Small intestine (tissue), 16 donors: Measurements from ENCODE around the gene ZNF440. TPM values are rescaled to one million over a fixed set of nuclear protein-coding genes. Genes with fewer than 3 reads are reported as not detected.
"Not testable (repeated sequence)": the region's sequence is repeated elsewhere in the genome, so short reads cannot be mapped to it uniquely, and the experiment has no call there.

Experiments used
- DNase-seq, 2 donors: peaks; one replicate each; pipeline versions ENCODE4 v3.0.0 to v3.0.0-alpha.2; 2013
- FAIRE-seq: peaks from 2 replicates; lab custom pipeline; 2012; peaks lifted over from hg19 to GRCh38; lab: Jason Lieb, UNC
- H3K27ac ChIP-seq, 3 donors: one replicate each; pipeline ENCODE4 v1.5.1; 2013; ENCODE audit warnings: low read length in 2 of 3, mild to moderate bottlenecking in 2 of 3, control low read depth in 1 of 3, inconsistent platforms in 1 of 3, low read depth in 1 of 3, moderate library complexity in 1 of 3
- H3K27me3 ChIP-seq, 3 donors: one replicate each; pipeline ENCODE4 v1.6.1; 2013; ENCODE audit warnings: low read length in 3 of 3, inconsistent platforms in 1 of 3; ENCODE audit not compliant: control insufficient read depth in 3 of 3, insufficient read depth in 3 of 3
- H3K36me3 ChIP-seq, 3 donors: one replicate each; pipeline ENCODE4 v1.6.1; 2013; ENCODE audit warnings: low read length in 3 of 3, inconsistent platforms in 1 of 3, low read depth in 1 of 3, mild to moderate bottlenecking in 1 of 3, moderate library complexity in 1 of 3; ENCODE audit not compliant: control insufficient read depth in 3 of 3, insufficient read depth in 2 of 3
- H3K4me1 ChIP-seq, 3 donors: one replicate each; pipeline ENCODE4 v1.6.1; 2013; ENCODE audit warnings: low read length in 2 of 3, inconsistent platforms in 1 of 3, low read depth in 1 of 3, mild to moderate bottlenecking in 1 of 3, moderate library complexity in 1 of 3; ENCODE audit not compliant: control insufficient read depth in 3 of 3, insufficient read depth in 2 of 3
- H3K4me3 ChIP-seq, 3 donors: one replicate each; pipeline ENCODE4 v1.5.1; 2013; ENCODE audit warnings: low read length in 3 of 3, control low read depth in 1 of 3, inconsistent platforms in 1 of 3, low read depth in 1 of 3, mild to moderate bottlenecking in 1 of 3, moderate library complexity in 1 of 3
- H3K9me3 ChIP-seq, 2 donors: one replicate each; pipeline ENCODE4 v1.6.1; 2013; ENCODE audit warnings: low read depth in 1 of 2, low read length in 1 of 2; ENCODE audit not compliant: control insufficient read depth in 2 of 2, insufficient read depth in 1 of 2
- WGBS, 3 donors: extraction: QIAGEN DNeasy Blood & Tissue Kit; methylation state at CpG; one replicate each; pipeline ENCODE4 v1.1.7; 2013; 5-methylcytosine and 5-hydroxymethylcytosine counted together
- long read RNA-seq, 10 donors: transcript quantifications; one replicate each; lab custom pipeline, GENCODE V29; 2026
- polyA plus RNA-seq, 4 donors: library from polyadenylated mRNA; stranded (reverse) in 3 of 4; unstranded in 1 of 4; fragments of 200-250 nt in 3 of 4; fragments of 120-200 nt in 1 of 4; gene quantifications; one replicate each; pipeline versions ENCODE4 v1.2.1 to v1.2.3, GENCODE V29; 2013
- donor health status: healthy with polysubstance abuse.
- donor health status: control.
- donor health status: control.
- donor health status: Bipolar disorder and iron deficiency.
- donor health status: healthy.

ZNF440 gene
- 10 to 100 TPM in 1 of 4 donors, 1 to 10 TPM in 3; 3.5 to 18.0 (median 7.4) TPM for polyA plus RNA-seq
- long read RNA-seq, donor 1 = 0 reads
- long read RNA-seq, donor 2, partial matches to known transcripts = 0 of 1 reads
- long read RNA-seq, donor 2, other reads (novel, unspliced or antisense) = 0 of 1 reads
- long read RNA-seq, donor 3, full-length matches to known transcripts = 2 of 2 reads
- long read RNA-seq, donor 3, partial matches to known transcripts = 0 of 2 reads
- long read RNA-seq, donor 3, other reads (novel, unspliced or antisense) = 0 of 2 reads
- long read RNA-seq, donor 4 = 0 reads
- long read RNA-seq, donor 5, full-length matches to known transcripts = 2 of 2 reads
- long read RNA-seq, donor 5, partial matches to known transcripts = 0 of 2 reads
- long read RNA-seq, donor 5, other reads (novel, unspliced or antisense) = 0 of 2 reads
- long read RNA-seq, donor 6, full-length matches to known transcripts = 3 of 3 reads
- long read RNA-seq, donor 6, partial matches to known transcripts = 0 of 3 reads
- long read RNA-seq, donor 6, other reads (novel, unspliced or antisense) = 0 of 3 reads
- long read RNA-seq, donor 7 = 0 reads
- long read RNA-seq, donor 8 = 0 reads
- long read RNA-seq, donor 9 = 0 reads
- long read RNA-seq, donor 10, full-length matches to known transcripts = 4 of 4 reads
- long read RNA-seq, donor 10, partial matches to known transcripts = 0 of 4 reads
- long read RNA-seq, donor 10, other reads (novel, unspliced or antisense) = 0 of 4 reads

- H3K27me3 ChIP-seq = no peaks in the 10 kb centered on the region
- H3K9me3 ChIP-seq = peaks cover 0 to 28% of the 10 kb centered on the region in 2 donors
- H3K36me3 ChIP-seq = peaks cover 0 to 14% (median 0%) of the 10 kb centered on the region in 3 donors
- peak within 1 kb of the TSS; percentile 88 to 95 (median 91) for H3K27ac ChIP-seq
- peaks cover 0 to 3% (median 0%) of the 10 kb centered on the region in 3 donors for H3K4me1 ChIP-seq
- DNase-seq (peak; percentile 96 to 97), FAIRE-seq (no peak)
- 0% methylated on average over 50 to 55 of the region's 55 CpGs for WGBS, 3 donors
- peak within 1 kb of the TSS; percentile 74 to 79 (median 76) for H3K4me3 ChIP-seq
Observed at GRCh38 chr19:11814029-11814699, at the start of gene ZNF440. Gene ZNF440 (plus strand): TSS chr19:11814273. CDS start chr19:11814448, 175 bp downstream.

DNA sequence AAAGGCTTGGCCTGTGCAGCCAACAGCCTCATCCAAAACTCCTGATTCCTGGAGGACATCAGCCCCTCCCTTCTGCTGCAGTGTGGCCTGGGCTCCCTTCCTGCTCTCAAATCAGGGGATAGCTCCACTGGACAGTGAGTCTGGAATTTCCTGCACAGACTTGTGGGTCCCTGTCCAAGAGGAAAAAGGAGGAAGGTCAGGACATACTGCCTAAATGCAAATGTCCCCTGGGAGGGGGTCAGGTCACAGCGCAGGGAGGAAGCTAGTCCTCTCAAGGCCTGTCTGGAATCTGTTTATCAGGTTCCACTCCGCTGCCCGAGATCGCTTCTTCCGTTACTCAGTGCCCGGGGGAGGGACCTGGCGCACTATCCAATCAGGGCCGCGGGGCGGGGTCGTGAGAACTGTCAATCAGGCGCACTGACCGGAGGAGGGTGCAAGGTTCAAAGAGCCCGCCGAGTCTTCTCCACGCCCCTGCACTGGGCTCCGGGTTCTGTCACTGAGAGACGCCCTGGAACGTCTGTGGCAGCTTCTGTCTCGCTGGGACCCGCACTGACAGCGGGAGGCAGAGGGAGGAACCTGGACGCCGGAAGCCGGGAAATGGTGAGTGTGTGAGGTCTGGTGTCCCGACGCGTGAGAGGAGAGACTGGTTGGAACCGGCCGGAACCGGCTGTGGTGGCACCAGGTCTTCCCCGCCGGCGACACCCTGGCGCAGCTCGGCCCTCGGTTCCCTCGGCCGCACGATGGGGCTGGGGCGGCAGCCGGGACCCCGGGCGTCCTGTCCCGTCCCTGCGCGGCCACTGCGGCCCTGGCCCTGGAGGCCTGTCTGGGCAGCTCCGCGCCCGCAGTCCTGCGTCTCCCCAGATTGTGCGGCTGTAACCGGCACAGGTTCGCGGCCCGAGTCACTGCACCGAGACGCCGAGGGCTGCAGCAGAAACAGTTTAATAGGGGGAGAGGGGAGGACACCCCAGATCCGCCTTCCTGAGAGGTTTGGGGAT lies 47.2 kb upstream of the ZNF440 start, which contains the start of gene ZNF441:
ZNF441 (plus strand) TSS at position 404 of the 995 bp plus-strand sequence; CDS start at position 598, 194 bp downstream.
- Histone ChIP-seq H3K4me1 (peaks cover 0 to 12% (median 3%) of the 10 kb centered on the region in 3 donors), H3K9me3 (peaks cover 0 to 11% of the 10 kb centered on the region in 2 donors), H3K27me3 (no peaks in the 10 kb centered on the region), H3K4me3 (peak within 1 kb of the TSS; percentile 53 to 72 (median 70)), H3K36me3 (no peaks in the 10 kb centered on the region), H3K27ac (peak within 1 kb of the TSS; percentile 79 to 92 (median 86))
- 0 to 1% (median 0%) methylated on average over 55 to 61 of the region's 61 CpGs for WGBS, 3 donors
- DNase-seq (peak; percentile 98 to 99), FAIRE-seq (no peak)

DNA sequence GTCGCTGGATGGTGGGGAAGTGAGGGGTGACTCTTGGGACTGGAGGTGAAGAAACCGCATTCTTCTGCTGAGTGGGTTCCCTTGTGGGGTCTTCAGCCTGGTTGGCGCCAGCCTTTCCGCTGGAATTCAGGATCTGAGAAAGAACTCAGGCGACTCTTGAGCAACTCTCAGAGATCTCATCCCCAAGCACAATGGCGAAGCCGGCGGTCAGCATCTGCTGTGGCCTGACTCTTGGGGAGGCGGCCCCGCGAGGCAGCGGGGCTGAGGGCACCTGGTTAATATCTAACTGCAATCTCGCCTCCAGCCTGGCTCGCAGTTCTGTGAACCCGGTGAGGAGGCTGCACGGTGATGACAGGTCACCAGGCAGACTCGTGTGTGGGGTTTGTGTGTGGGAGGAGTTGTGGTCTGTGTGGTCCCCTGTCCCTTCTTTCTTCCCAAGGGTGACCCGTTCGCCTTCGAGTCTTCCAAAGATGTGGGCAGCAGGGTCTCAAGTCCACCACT lies 46.4 kb upstream of the ZNF440 start:
- Histone ChIP-seq H3K27me3 (no peaks in the 10 kb centered on the region), H3K4me1 (peaks cover 0 to 12% (median 3%) of the 10 kb centered on the region in 3 donors), H3K27ac (peak overlapping the region; percentile 79 to 92 (median 86)), H3K9me3 (peaks cover 0 to 18% of the 10 kb centered on the region in 2 donors), H3K4me3 (peak overlapping the region; percentile 53 to 72 (median 70)), H3K36me3 (peaks cover 0 to 3% (median 0%) of the 10 kb centered on the region in 3 donors)
- DNase-seq (peak; percentile 72 to 83), FAIRE-seq (no peak)
- WGBS, 3 donors = 0 to 1% (median 1%) methylated on average over 20 of the region's 20 CpGs

DNA sequence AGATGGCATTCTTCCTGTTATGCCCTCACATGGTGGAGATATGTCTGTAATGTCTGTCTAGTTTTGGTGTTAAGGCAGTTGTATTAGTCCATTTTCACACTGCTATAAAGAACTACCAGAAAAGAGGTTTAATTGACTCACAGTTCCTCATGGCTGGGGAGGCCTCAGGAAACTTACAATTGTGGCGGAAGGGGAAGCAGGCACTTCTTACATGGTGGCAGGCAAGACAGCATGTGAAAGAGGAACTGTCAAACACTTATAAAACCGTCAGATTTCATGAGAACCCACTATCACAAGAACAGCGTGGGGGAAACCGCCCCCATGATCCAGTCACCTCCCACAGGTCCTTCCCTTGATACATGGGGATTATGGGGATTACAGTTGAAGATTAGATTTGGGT lies 44.1 kb upstream of the ZNF440 start:
- Histone ChIP-seq H3K4me1 (peaks cover 0 to 12% (median 3%) of the 10 kb centered on the region in 3 donors), H3K27ac (no peak overlapping the region), H3K36me3 (peaks cover 0 to 5% (median 0%) of the 10 kb centered on the region in 3 donors), H3K4me3 (no peak overlapping the region), H3K9me3 (peaks cover 0 to 22% of the 10 kb centered on the region in 2 donors), H3K27me3 (no peaks in the 10 kb centered on the region)
- WGBS, 3 donors = 95 to 99% (median 96%) methylated on average over 4 of the region's 4 CpGs
- FAIRE-seq (no peak), DNase-seq (no peak)

DNA sequence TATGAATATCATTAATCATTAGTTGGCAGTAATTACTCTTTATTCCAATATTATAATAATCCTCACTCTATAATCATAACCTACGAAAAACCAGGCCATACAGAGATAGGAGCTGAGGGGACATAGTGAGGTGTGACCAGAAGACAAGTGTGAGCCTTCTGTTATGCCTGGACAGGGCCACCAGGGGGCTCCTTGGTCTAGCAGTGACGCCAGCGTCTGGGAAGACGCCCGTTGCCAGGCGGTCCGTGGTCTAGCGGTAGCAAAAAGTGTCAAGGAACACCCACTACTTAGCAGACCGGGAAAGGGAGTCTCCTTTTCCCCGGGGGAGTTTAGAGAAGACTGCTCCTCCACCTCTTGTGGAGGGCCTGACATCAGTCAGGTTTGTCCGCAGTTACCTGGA lies 42.6 kb upstream of the ZNF440 start:
- H3K4me1 ChIP-seq, H3K4me3 ChIP-seq, H3K27ac ChIP-seq, H3K36me3 ChIP-seq, FAIRE-seq, H3K27me3 ChIP-seq, DNase-seq: not testable (repeated sequence)
- peaks cover 0 to 31% of the 10 kb centered on the region in 2 donors for H3K9me3 ChIP-seq
- 75 to 87% (median 84%) methylated on average over 11 of the region's 11 CpGs for WGBS, 3 donors

GRCh38 chr19:11776669-11777068 lies 37.4 kb upstream of the ZNF440 start:
- H3K4me3 ChIP-seq, H3K27me3 ChIP-seq, DNase-seq, FAIRE-seq, H3K27ac ChIP-seq, H3K4me1 ChIP-seq: not testable (repeated sequence)
- WGBS, 3 donors = 97 to 98% (median 97%) methylated on average over 11 of the region's 11 CpGs
- H3K36me3 ChIP-seq = peaks cover 19 to 33% (median 22%) of the 10 kb centered on the region in 3 donors
- peaks cover 7 to 56% of the 10 kb centered on the region in 2 donors for H3K9me3 ChIP-seq

GRCh38 chr19:11780431-11781020 lies 33.5 kb upstream of the ZNF440 start:
- peaks cover 7 to 49% of the 10 kb centered on the region in 2 donors for H3K9me3 ChIP-seq
- no peak for DNase-seq
- peaks cover 14 to 33% (median 22%) of the 10 kb centered on the region in 3 donors for H3K36me3 ChIP-seq
- peaks cover 0 to 2% (median 0%) of the 10 kb centered on the region in 3 donors for H3K27me3 ChIP-seq
- 97 to 98% (median 98%) methylated on average over 7 of the region's 7 CpGs for WGBS, 3 donors
- no peak overlapping the region for H3K4me3 ChIP-seq
- H3K27ac ChIP-seq = no peak overlapping the region
- H3K4me1 ChIP-seq = no peaks in the 10 kb centered on the region
- FAIRE-seq = no peak
